ENCODE measurements around the gene LMBR1.

LMBR1 gene

DNA sequence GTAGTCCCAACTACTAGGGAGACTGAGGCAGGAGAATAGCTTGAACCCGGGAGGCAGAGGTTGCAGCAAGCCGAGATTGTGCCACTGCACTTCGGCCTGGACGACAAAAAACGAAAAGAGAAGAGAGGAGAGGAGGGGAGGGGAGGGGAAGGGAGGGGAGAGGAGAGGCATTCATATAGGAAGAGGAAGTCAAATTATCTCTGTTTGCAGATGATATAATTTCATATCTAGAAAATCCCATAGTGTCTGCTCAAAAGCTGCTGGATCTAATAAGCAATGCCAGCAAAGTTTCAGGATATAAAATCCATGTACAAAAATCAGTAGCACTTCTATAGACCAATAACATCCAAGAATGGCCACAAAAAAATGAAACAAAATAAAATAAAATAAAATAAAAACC is 120.3 kb downstream of the LMBR1 start:
- Histone ChIP-seq H4K20me1 (ENCODE audit: low read depth, low read length) (no peaks in the 10 kb centered on the region), H3K79me2 (ENCODE audit: insufficient read depth, low read length) (no peaks in the 10 kb centered on the region), H3F3A (ENCODE audit: insufficient read depth) (no peaks in the 10 kb centered on the region), H3K27ac (ENCODE audit: low read depth, low read length) (no peak overlapping the region), H3K4me2 (ENCODE audit: low read depth, low read length, poor library complexity, severe bottlenecking) (no peak overlapping the region), H3K9ac (ENCODE audit: low read length) (no peak overlapping the region), H3K27me3 (ENCODE audit: low read length) (no peaks in the 10 kb centered on the region), H3K9me2 (replicated peaks; ENCODE audit: insufficient read depth, low read length) (no peaks in the 10 kb centered on the region), H3K4me3 (ENCODE audit: insufficient read depth, low read length, poor library complexity, severe bottlenecking) (no peak overlapping the region), H2AFZ (ENCODE audit: low read depth, low read length, severe bottlenecking) (no peak overlapping the region), H3K9me3 (ENCODE audit: insufficient read depth, low read length) (no peaks in the 10 kb centered on the region), H3K36me3 (ENCODE audit: low read length) (no peaks in the 10 kb centered on the region)
- no peak for TF ChIP-seq EZH2phosphoT487 (conservative IDR thresholded peaks at IDR 0.05; ENCODE audit: low read length)
- TF ChIP-seq, protein P1, sequence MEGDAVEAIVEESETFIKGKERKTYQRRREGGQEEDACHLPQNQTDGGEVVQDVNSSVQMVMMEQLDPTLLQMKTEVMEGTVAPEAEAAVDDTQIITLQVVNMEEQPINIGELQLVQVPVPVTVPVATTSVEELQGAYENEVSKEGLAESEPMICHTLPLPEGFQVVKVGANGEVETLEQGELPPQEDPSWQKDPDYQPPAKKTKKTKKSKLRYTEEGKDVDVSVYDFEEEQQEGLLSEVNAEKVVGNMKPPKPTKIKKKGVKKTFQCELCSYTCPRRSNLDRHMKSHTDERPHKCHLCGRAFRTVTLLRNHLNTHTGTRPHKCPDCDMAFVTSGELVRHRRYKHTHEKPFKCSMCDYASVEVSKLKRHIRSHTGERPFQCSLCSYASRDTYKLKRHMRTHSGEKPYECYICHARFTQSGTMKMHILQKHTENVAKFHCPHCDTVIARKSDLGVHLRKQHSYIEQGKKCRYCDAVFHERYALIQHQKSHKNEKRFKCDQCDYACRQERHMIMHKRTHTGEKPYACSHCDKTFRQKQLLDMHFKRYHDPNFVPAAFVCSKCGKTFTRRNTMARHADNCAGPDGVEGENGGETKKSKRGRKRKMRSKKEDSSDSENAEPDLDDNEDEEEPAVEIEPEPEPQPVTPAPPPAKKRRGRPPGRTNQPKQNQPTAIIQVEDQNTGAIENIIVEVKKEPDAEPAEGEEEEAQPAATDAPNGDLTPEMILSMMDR (IDR thresholded peaks at IDR 0.05; ENCODE audit: insufficient read depth, low read length, poor library complexity, severe bottlenecking) = no peak

DNA sequence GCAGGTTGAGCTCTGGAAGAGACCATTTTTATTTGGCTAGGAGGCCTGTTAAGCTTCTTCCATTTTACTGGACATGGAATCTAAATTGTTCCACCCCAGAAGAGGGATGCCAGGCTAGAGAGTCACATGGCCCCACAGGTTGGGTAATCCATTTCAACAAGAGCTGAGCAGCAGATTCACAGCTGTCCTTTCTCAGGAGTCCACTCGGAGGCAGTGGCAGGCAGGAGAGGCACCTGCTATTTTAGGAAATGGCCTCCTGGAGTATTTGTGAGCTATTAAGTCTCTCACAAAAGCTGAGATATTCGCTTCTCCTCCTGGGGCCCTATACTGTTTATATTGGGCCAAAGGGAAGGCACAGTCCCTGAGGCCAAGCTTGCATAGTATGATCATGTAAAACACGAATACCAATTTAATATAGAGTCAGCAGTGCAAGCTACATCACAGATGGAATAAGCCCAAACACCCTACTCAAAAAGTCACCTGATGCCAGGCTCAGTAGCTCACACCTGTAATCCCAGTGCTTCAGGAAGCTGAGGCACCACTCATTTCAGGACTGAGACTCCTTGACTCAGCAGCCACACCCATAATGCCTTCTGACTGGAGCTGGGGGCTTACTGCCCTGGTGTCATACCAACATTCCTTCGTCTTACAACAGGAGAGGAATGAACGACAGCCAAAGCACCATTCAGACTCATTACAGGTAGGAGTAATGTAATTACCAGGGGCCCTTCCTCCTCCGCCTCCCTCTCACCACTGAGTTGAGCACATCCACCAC is 124.1 kb downstream of the LMBR1 start:
- Histone ChIP-seq H3F3A (ENCODE audit: insufficient read depth) (no peaks in the 10 kb centered on the region), H3K36me3 (ENCODE audit: low read length) (no peaks in the 10 kb centered on the region), H3K4me2 (ENCODE audit: low read depth, low read length, poor library complexity, severe bottlenecking) (no peak overlapping the region), H3K79me2 (ENCODE audit: insufficient read depth, low read length) (no peaks in the 10 kb centered on the region), H2AFZ (ENCODE audit: low read depth, low read length, severe bottlenecking) (no peak overlapping the region), H3K27ac (ENCODE audit: low read depth, low read length) (no peak overlapping the region), H3K27me3 (ENCODE audit: low read length) (no peaks in the 10 kb centered on the region), H3K4me3 (ENCODE audit: insufficient read depth, low read length, poor library complexity, severe bottlenecking) (no peak overlapping the region), H4K20me1 (ENCODE audit: low read depth, low read length) (no peaks in the 10 kb centered on the region), H3K9ac (ENCODE audit: low read length) (no peak overlapping the region), H3K9me2 (replicated peaks; ENCODE audit: insufficient read depth, low read length) (no peaks in the 10 kb centered on the region), H3K9me3 (ENCODE audit: insufficient read depth, low read length) (no peaks in the 10 kb centered on the region)
- TF ChIP-seq, protein P1 (IDR thresholded peaks at IDR 0.05; ENCODE audit: insufficient read depth, low read length, poor library complexity, severe bottlenecking) = no peak
- no peak for TF ChIP-seq EZH2phosphoT487 (conservative IDR thresholded peaks at IDR 0.05; ENCODE audit: low read length)

GRCh38 chr7:156766666-156767065 is 126.3 kb downstream of the LMBR1 start:
- H3K4me3 ChIP-seq (ENCODE audit: insufficient read depth, low read length, poor library complexity, severe bottlenecking) = no peak overlapping the region
- H3K9me2 ChIP-seq (replicated peaks; ENCODE audit: insufficient read depth, low read length) = no peaks in the 10 kb centered on the region
- H3K9ac ChIP-seq (ENCODE audit: low read length) = no peak overlapping the region
- no peak overlapping the region for H2AFZ ChIP-seq (ENCODE audit: low read depth, low read length, severe bottlenecking)
- H3K9me3 ChIP-seq (ENCODE audit: insufficient read depth, low read length) = no peaks in the 10 kb centered on the region
- peaks cover 7% of the 10 kb centered on the region; the same call in 1 of the 2 replicates for H3K36me3 ChIP-seq (ENCODE audit: low read length)
- H3F3A ChIP-seq (ENCODE audit: insufficient read depth) = no peaks in the 10 kb centered on the region
- H4K20me1 ChIP-seq (ENCODE audit: low read depth, low read length) = no peaks in the 10 kb centered on the region
- H3K79me2 ChIP-seq (ENCODE audit: insufficient read depth, low read length) = no peaks in the 10 kb centered on the region
- TF ChIP-seq EZH2phosphoT487 (conservative IDR thresholded peaks at IDR 0.05; ENCODE audit: low read length) = no peak
- TF ChIP-seq, protein P1 (IDR thresholded peaks at IDR 0.05; ENCODE audit: insufficient read depth, low read length, poor library complexity, severe bottlenecking) = no peak
- no peaks in the 10 kb centered on the region for H3K27me3 ChIP-seq (ENCODE audit: low read length)
- no peak overlapping the region for H3K4me2 ChIP-seq (ENCODE audit: low read depth, low read length, poor library complexity, severe bottlenecking)
- no peak overlapping the region for H3K27ac ChIP-seq (ENCODE audit: low read depth, low read length)
